ENCODE measurements around the gene NBDY.

The NBDY gene

DNA sequence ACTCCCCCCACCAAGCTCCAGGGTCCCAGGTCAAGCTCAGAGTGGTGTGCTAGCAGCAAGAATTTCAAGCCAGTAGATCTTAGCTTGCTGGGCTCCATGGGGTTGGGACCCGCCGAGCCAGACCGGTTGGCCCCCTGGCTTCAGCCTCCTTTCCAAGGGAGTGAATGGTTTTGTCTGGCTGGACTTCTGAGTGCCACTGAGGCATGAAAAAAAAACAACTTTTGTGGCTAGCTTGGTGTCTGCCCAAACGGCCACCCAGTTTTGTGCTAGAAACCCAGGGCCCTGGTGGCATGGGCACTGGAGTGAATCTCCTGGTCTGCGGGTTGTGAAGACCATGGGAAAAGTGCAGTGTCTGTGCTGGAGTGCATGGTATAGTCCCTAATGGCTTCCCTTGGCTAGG lies 82.6 kb downstream of the NBDY start:
- ChIA-PET CTCF (no interaction called here), POLR2A (no interaction called here)
- no peak for DNase-seq (ENCODE audit: extremely low spot score)
- TF ChIP-seq, protein P1, sequence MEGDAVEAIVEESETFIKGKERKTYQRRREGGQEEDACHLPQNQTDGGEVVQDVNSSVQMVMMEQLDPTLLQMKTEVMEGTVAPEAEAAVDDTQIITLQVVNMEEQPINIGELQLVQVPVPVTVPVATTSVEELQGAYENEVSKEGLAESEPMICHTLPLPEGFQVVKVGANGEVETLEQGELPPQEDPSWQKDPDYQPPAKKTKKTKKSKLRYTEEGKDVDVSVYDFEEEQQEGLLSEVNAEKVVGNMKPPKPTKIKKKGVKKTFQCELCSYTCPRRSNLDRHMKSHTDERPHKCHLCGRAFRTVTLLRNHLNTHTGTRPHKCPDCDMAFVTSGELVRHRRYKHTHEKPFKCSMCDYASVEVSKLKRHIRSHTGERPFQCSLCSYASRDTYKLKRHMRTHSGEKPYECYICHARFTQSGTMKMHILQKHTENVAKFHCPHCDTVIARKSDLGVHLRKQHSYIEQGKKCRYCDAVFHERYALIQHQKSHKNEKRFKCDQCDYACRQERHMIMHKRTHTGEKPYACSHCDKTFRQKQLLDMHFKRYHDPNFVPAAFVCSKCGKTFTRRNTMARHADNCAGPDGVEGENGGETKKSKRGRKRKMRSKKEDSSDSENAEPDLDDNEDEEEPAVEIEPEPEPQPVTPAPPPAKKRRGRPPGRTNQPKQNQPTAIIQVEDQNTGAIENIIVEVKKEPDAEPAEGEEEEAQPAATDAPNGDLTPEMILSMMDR (IDR thresholded peaks at IDR 0.05; ENCODE audit: control extremely low read depth, extremely low read depth, low read depth, missing control alignments), result no peak

DNA sequence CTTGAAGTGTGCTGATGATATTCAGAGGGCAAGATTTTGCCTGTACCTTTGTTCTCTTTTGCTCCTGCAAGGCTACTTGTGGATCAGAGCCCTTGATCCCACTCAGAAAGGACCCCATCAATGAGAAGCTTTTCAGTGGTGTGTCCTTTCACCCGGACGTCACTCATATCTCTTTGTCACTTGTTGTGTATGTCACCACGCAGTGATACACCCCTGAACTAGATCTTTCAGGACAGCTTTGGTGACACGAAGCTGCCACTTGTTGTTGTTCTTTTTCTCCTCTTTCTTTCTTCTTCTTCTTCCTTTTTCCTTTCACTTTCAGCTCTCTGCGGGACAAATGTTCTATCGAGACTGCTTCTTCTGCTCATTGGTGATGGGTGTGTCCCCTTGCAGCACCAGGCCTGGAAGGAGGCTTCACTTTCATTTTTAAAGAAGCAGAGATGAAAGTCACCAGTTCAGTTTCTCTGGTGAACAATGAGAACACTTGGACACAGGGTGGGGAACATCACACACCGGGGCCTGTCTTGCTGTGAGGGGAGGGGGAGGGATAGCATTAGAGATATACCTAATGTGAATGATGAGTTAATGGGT lies 83.6 kb downstream of the NBDY start:
- CTCF ChIA-PET, result no interaction called here
- peak; percentile 42 for DNase-seq (ENCODE audit: extremely low spot score)
- TF ChIP-seq, protein P1 (IDR thresholded peaks at IDR 0.05; ENCODE audit: control extremely low read depth, extremely low read depth, low read depth, missing control alignments), result no peak
- POLR2A ChIA-PET, result no interaction called here

DNA sequence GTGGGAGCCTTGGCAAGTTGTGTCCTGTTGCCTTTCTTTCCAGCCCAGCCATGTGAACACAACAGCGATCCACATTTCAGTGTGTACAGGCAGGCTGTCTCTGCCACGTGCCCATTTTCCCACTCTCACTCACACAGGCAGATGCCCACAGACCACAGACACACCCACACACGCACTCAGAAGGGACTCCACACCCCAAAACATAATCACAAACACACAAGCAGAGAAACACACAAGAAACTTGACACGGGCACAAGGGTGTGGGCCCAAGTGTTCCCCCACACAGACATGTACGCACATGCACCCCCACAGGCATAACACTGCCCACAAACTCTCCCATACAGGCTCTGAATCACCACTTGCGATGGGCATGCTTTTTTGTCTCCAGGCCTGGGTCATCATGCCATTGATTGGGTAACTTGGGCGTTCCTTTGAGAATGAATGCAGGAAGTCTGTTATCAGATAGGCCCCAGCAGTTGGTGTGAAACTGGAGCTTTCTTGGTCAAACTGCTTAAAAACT lies 84.3 kb downstream of the NBDY start:
- ChIA-PET POLR2A (no interaction called here), CTCF (no interaction called here)
- TF ChIP-seq, protein P1 (IDR thresholded peaks at IDR 0.05; ENCODE audit: control extremely low read depth, extremely low read depth, low read depth, missing control alignments), result no peak
- DNase-seq (ENCODE audit: extremely low spot score), result peak; percentile 5

DNA sequence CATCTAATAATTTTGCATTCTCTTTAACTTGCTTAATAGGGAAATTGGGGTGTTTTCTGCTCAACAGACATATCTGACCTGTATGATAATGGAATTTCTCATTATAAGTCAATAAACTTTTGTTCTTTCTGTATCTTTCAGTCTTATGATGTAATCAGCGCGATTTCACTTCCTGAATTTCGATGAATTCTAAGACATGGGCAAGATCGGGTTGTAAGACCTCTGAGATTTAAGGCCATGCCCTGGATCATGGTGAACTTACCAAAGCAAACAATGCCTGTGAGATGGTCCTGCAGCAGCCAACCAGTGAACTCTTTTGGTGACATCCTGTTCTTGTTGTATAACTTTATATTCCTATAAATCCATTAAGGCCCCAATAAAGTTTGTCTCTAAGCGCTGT lies 88.1 kb downstream of the NBDY start:
- TF ChIP-seq, protein P1 (IDR thresholded peaks at IDR 0.05; ENCODE audit: control extremely low read depth, extremely low read depth, low read depth, missing control alignments), result no peak
- no peak for DNase-seq (ENCODE audit: extremely low spot score)
- CTCF ChIA-PET, result no interaction called here
- POLR2A ChIA-PET, result no interaction called here

DNA sequence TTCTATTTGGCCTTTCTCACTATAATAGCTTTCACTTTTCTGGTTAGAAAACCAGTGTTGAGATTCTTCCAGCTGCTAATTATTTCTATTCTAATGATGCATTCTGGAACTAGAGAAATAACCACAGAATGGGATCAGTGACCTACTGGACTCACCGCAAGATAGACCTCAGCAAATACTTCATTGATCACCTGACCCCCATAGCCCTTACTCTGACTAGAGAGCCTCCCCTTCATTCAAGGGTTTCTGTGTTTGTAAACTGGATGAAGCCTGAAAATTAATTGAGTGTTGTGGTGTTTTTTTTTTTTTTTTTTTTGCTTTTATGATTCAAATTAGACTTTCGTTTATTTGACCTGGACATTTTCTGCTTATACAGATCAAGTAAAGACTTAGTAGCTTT lies 97.0 kb downstream of the NBDY start:
- TF ChIP-seq, protein P1 (IDR thresholded peaks at IDR 0.05; ENCODE audit: control extremely low read depth, extremely low read depth, low read depth, missing control alignments), result no peak
- ChIA-PET POLR2A (no interaction called here), CTCF (no interaction called here)
- no peak for DNase-seq (ENCODE audit: extremely low spot score)

DNA sequence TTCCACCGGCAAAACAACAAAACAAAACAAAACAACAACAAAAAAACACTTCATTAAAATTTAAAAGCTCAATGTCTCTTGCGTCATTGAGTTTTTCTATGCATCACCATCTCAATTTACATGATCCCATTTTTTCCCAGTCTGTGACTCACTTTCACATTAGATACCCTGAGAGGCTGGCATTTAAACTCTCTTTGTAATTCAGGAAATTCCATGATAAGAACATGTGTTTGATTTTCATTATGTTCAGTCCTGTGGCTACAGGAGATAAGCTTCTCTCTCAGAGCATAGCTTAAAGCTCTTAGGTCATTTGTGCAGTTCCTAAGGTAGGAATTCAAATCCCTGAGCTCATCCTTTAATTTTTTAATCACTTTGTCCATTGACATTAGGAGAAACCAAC lies 104.6 kb downstream of the NBDY start:
- DNase-seq (ENCODE audit: extremely low spot score), result no peak
- CTCF ChIA-PET, result no interaction called here

More for the DNA sequence above, 104.6 kb downstream of the NBDY start:
- POLR2A ChIA-PET, result no interaction called here
- TF ChIP-seq, protein P1 (IDR thresholded peaks at IDR 0.05; ENCODE audit: control extremely low read depth, extremely low read depth, low read depth, missing control alignments), result no peak
